Esophagus squamous epithelium (tissue), 5 donors: Measurements from ENCODE around the gene ARGLU1. TPM values are rescaled to one million over a fixed set of nuclear protein-coding genes. Genes with fewer than 3 reads are reported as not detected.
"Not testable (repeated sequence)": the region's sequence is repeated elsewhere in the genome, so short reads cannot be mapped to it uniquely, and the experiment has no call there.

Experiments used
- DNase-seq: peaks from one replicate; lab custom pipeline; 2025; lab: John Stamatoyannopoulos, UW
- H3K27ac ChIP-seq, 4 donors: fragments of 200-600 bp; sonication (generic); one replicate each; pipeline ENCODE4 v1.5.1; 2016 to 2019; ENCODE audit warnings: mild to moderate bottlenecking in 1 of 4
- H3K27me3 ChIP-seq, 4 donors: fragments of 200-600 bp; sonication (generic); 1 replicate in 3 of 4; 2 replicates in 1 of 4; pipeline versions ENCODE4 v1.5.1 to v1.6.0; 2017 to 2021; ENCODE audit warnings: antibody characterized with exemption in 1 of 4
- H3K36me3 ChIP-seq, 3 donors: fragments of 200-600 bp; sonication (generic); one replicate each; pipeline ENCODE4 v1.5.1; 2016 to 2019
- H3K4me1 ChIP-seq, 3 donors: fragments of 200-600 bp; sonication (generic); one replicate each; pipeline ENCODE4 v1.5.1; 2017 to 2019
- H3K4me3 ChIP-seq, 4 donors: fragments of 200-600 bp; sonication (generic); 1 replicate in 3 of 4; 2 replicates in 1 of 4; pipeline ENCODE4 v1.5.1; 2016 to 2019; ENCODE audit warnings: mild to moderate bottlenecking in 2 of 4, moderate library complexity in 1 of 4
- H3K9me3 ChIP-seq, 3 donors: fragments of 200-600 bp; sonication (generic); one replicate each; pipeline ENCODE4 v1.5.1; 2016 to 2019
- POLR2A ChIP-seq, 4 donors: fragments of 450-650 bp; IDR thresholded peaks; one replicate each; pipeline ENCODE4 v1.6.1; 2017; ENCODE audit warnings: antibody characterized with exemption in 4 of 4, mild to moderate bottlenecking in 4 of 4, moderate library complexity in 3 of 4
- WGBS, 2 donors: methylation state at CpG; one replicate each; pipeline ENCODE4 v1.1.5; 2018; 5-methylcytosine and 5-hydroxymethylcytosine counted together
- intact Hi-C: fragments of 100-400 bp; cut with DNase I; formaldehyde crosslinking; loops from one replicate; pipeline ENCODE4 v1.15.0; 2022
- total RNA-seq, 4 donors: library from RNA; depleted of rRNA; stranded (reverse); fragments of >200 nt; gene quantifications; one replicate each; pipeline ENCODE4 v1.1.0, GENCODE V29; 2016
- TF ChIP-seq, protein P1 (sequence below), 6 experiments: fragments of 450-650 bp in 4 of 6; fragments of 200-600 bp in 2 of 6; sonication (generic) in 2 of 6; IDR thresholded peaks; one replicate each; pipeline ENCODE4 v1.5.1; 2016 to 2019; ENCODE audit warnings: antibody characterized with exemption in 6 of 6, mild to moderate bottlenecking in 4 of 6, moderate library complexity in 4 of 6
- donor health status: DM: yes; HTN: yes; CAD: no.

Gene ARGLU1
- total RNA-seq, 4 donors from 2014 or later = 29.1 to 111 (median 47.3) TPM

DNA sequence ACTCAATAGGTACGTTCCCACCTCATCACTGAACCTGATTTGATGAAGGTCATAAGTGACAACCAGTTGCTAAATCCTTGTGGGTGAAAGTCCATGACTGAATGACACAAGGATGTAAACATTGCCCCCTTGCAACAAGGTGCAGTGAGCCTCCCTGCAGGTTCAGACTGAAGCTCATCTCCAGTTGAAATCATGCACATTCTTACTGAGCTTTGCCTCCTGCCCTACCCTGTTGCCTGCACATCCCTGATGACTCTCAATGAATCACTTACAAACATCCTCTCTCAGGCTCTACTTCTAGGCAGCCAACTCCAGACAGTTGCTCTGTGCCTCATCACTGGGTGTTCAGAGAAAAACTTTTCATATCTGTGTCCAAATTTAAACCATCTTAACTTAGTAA lies 42.5 kb upstream of the ARGLU1 start:
- Histone ChIP-seq H3K27ac (no peak overlapping the region), H3K27me3 (no peaks in the 10 kb centered on the region), H3K36me3 (no peaks in the 10 kb centered on the region), H3K4me3 (no peak overlapping the region), H3K9me3 (no peaks in the 10 kb centered on the region), H3K4me1 (no peaks in the 10 kb centered on the region)
- TF ChIP-seq, protein P1, sequence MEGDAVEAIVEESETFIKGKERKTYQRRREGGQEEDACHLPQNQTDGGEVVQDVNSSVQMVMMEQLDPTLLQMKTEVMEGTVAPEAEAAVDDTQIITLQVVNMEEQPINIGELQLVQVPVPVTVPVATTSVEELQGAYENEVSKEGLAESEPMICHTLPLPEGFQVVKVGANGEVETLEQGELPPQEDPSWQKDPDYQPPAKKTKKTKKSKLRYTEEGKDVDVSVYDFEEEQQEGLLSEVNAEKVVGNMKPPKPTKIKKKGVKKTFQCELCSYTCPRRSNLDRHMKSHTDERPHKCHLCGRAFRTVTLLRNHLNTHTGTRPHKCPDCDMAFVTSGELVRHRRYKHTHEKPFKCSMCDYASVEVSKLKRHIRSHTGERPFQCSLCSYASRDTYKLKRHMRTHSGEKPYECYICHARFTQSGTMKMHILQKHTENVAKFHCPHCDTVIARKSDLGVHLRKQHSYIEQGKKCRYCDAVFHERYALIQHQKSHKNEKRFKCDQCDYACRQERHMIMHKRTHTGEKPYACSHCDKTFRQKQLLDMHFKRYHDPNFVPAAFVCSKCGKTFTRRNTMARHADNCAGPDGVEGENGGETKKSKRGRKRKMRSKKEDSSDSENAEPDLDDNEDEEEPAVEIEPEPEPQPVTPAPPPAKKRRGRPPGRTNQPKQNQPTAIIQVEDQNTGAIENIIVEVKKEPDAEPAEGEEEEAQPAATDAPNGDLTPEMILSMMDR (IDR thresholded peaks at IDR 0.05) = no peak
- no peak for TF ChIP-seq POLR2A (IDR thresholded peaks at IDR 0.05)
- intact Hi-C loops = no loop called here
- 38 to 65% methylated on average over 1 of the region's 1 CpG for WGBS, 2 donors
- no peak for DNase-seq

DNA sequence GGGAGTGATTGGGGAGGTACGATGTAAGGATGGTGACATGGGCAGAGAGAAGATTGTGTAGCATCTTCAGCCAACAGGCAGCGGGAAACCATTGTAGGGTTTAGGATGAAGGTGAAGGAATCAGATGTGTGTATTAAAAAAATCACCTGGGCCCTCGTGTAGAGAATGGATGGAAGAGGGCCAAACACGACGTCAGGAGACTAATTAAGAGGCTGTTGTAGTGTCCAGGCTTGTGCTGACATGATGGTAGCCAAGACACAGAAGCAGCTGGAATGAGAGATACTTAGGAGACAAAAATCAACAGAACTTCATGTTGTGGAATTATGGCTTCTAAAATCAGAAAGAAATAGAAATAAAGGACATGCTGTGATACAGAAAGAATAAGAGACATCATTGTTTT lies 41.2 kb upstream of the ARGLU1 start:
- 40 to 46% methylated on average over 5 of the region's 5 CpGs for WGBS, 2 donors
- Histone ChIP-seq H3K36me3 (no peaks in the 10 kb centered on the region), H3K4me1 (no peaks in the 10 kb centered on the region), H3K9me3 (no peaks in the 10 kb centered on the region), H3K4me3 (no peak overlapping the region), H3K27me3 (no peaks in the 10 kb centered on the region), H3K27ac (no peak overlapping the region)
- TF ChIP-seq, protein P1 (IDR thresholded peaks at IDR 0.05) = no peak
- TF ChIP-seq POLR2A (IDR thresholded peaks at IDR 0.05) = no peak
- intact Hi-C loops = no loop called here
- DNase-seq = no peak

DNA sequence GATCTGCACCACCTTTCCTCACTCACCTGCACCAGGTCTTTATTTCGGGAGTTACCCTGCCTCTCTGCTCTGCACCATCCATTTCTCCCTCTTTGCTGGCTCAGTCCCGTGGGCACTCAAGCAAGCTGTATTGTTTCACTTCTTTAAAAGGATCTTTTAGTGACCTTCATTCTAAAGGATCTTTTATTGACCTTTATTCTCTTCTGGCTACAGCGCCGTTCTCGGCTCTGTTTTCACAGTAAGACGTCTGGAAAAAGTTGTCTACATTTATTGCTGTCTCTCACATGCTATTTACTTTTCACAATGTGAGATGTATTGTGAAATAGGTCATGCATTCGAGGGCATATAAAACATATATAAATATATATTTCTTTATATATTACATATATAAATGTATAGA lies 35.6 kb upstream of the ARGLU1 start:
- WGBS, 2 donors = 63% methylated on average over 7 of the region's 7 CpGs

DNA sequence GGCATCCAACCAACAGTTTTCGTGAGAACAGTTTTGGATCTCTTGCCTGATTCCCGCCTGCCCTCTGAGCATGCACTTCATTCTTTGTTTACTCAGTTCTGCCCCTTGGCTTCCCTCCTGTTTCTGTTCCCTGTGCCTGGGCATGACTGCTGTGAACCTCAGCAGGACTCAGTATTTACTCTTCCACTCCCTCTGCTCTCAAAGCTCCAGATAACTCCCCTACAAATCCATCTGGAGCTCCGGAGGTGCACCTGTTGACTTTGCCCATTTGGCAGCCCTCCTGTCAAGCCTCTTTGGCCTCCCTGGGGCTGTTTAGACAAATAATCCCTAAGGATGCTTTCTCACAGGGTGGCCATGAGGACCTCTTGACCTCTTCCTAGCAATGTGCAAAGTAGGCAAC lies 34.2 kb upstream of the ARGLU1 start:
- intact Hi-C loops = no loop called here
- no peak for DNase-seq
- WGBS, 2 donors = 46 to 47% methylated on average over 3 of the region's 3 CpGs
- H3K4me1 ChIP-seq = peaks cover 0 to 4% (median 0%) of the 10 kb centered on the region in 3 donors
- TF ChIP-seq POLR2A (IDR thresholded peaks at IDR 0.05) = no peak
- TF ChIP-seq, protein P1 (IDR thresholded peaks at IDR 0.05) = no peak
- no peaks in the 10 kb centered on the region for H3K9me3 ChIP-seq
- no peak overlapping the region for H3K4me3 ChIP-seq
- no peaks in the 10 kb centered on the region for H3K36me3 ChIP-seq
- H3K27me3 ChIP-seq = no peaks in the 10 kb centered on the region
- no peak overlapping the region for H3K27ac ChIP-seq

More for the DNA sequence above, 35.6 kb upstream of the ARGLU1 start:
- intact Hi-C loops = no loop called here
- DNase-seq = no peak
- H3K4me3 ChIP-seq = no peak overlapping the region
- no peak for TF ChIP-seq POLR2A (IDR thresholded peaks at IDR 0.05)
- TF ChIP-seq, protein P1 (IDR thresholded peaks at IDR 0.05) = no peak
- H3K36me3 ChIP-seq = no peaks in the 10 kb centered on the region
- no peak overlapping the region for H3K27ac ChIP-seq
- no peaks in the 10 kb centered on the region for H3K27me3 ChIP-seq
- H3K4me1 ChIP-seq = peaks cover 0 to 4% (median 0%) of the 10 kb centered on the region in 3 donors
- H3K9me3 ChIP-seq = no peaks in the 10 kb centered on the region

DNA sequence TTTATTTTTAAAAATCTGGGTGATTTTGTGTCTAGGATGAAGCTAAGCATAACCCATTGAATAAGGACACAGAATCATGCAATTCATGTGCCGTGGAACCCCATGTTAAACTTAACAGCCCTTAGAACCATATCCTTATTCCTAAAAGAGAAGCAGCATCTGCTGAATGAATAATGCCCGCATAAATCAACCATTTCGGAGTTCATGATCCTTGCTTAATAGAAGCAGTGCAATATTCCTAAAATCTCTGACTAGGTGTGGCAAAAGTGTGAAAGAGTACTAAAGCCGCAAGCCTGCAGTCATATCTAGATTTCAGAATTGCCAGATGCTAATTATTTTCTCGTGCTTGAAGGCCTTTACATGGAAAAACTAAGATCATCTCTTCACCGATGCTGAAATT lies 33.6 kb upstream of the ARGLU1 start:
- H3K9me3 ChIP-seq = no peaks in the 10 kb centered on the region
- H3K27me3 ChIP-seq = no peaks in the 10 kb centered on the region
- H3K36me3 ChIP-seq = no peaks in the 10 kb centered on the region
- no peak overlapping the region for H3K4me3 ChIP-seq
- TF ChIP-seq, protein P1 (IDR thresholded peaks at IDR 0.05) = no peak
- no peak for TF ChIP-seq POLR2A (IDR thresholded peaks at IDR 0.05)
- peaks cover 0 to 4% (median 0%) of the 10 kb centered on the region in 3 donors for H3K4me1 ChIP-seq
- intact Hi-C loops = no loop called here
- H3K27ac ChIP-seq = no peak overlapping the region
- no peak for DNase-seq
- 73 to 75% methylated on average over 6 of the region's 6 CpGs for WGBS, 2 donors

DNA sequence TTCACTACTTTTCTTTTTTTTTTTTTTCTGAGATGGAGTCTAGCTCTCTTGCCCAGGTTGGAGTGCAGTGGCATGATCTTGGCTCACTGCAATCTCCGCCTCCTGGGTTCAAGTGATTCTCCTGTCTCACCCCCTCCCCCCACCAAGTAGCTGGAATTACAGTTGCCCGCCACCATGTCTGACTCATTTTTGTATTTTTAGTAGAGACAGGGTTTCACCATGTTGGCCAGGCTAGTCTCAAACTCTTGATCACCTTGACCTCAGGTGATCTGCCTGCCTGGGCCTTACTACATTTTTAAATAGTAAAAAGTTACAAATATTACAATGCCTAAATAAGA lies 32.8 kb upstream of the ARGLU1 start:
- WGBS, 2 donors = 32 to 74% methylated on average over 2 of the region's 2 CpGs
- H3K27ac ChIP-seq, H3K9me3 ChIP-seq, DNase-seq, H3K4me3 ChIP-seq, H3K36me3 ChIP-seq, intact Hi-C loops, H3K27me3 ChIP-seq, H3K4me1 ChIP-seq: not testable (repeated sequence)
